ENCODE data around the gene TNFRSF14. TPM values are rescaled to one million over a fixed set of nuclear protein-coding genes. Genes with fewer than 3 reads are reported as not detected.

TNFRSF14 gene
- total and polyA plus RNA-seq, 4 donors: 14.8 to 38.1 (median 29.1) TPM

DNA sequence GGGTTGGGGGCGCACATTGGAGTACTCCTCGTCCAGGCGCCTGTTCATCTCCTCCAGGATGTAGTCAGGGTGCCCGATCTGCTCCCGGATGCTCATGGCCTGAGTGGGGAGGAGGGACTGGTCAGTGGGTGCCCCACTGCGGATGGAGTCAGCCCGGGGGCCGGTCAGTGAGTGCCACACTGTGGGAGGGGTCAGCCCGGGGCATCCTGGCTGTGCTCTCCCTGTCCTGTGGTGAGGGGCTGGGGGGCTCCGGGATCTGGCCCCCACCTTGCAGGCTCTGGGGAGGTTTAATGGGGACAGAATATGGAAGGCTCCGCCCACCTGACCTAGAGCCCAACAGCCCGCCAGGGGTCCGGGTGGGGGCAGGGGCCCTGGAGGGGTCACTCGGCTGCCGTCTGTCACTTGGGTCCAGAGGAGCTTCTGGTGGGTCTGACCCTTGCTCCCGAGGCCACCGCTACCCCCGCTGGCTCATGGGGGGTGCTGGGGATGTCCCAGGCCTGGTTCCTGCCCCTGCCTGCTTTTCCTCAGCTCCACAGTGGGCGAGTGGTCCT is 39.2 kb downstream of the TNFRSF14 start:
- TF ChIP-seq, protein P1, sequence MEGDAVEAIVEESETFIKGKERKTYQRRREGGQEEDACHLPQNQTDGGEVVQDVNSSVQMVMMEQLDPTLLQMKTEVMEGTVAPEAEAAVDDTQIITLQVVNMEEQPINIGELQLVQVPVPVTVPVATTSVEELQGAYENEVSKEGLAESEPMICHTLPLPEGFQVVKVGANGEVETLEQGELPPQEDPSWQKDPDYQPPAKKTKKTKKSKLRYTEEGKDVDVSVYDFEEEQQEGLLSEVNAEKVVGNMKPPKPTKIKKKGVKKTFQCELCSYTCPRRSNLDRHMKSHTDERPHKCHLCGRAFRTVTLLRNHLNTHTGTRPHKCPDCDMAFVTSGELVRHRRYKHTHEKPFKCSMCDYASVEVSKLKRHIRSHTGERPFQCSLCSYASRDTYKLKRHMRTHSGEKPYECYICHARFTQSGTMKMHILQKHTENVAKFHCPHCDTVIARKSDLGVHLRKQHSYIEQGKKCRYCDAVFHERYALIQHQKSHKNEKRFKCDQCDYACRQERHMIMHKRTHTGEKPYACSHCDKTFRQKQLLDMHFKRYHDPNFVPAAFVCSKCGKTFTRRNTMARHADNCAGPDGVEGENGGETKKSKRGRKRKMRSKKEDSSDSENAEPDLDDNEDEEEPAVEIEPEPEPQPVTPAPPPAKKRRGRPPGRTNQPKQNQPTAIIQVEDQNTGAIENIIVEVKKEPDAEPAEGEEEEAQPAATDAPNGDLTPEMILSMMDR (IDR thresholded peaks at IDR 0.05; ENCODE audit: low read depth, low read length, missing input control): no peak
- TF ChIP-seq, protein P2, sequence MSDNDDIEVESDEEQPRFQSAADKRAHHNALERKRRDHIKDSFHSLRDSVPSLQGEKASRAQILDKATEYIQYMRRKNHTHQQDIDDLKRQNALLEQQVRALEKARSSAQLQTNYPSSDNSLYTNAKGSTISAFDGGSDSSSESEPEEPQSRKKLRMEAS (IDR thresholded peaks at IDR 0.05): no peak
- TF ChIP-seq RAD21 (IDR thresholded peaks at IDR 0.05) (no peak), REST (IDR thresholded peaks at IDR 0.05) (no peak), RXRA (IDR thresholded peaks at IDR 0.05) (no peak), FOXA1 (IDR thresholded peaks at IDR 0.05) (no peak)
- no peaks in the 10 kb centered on the region for H3K9me3 ChIP-seq (ENCODE audit: control insufficient read depth in 4 of 4, low read length in 3 of 4)
- no peak overlapping the region for H3K4me3 ChIP-seq (ENCODE audit: low read depth in 1 of 3, low read length in 3 of 3)
- H3K4me1 ChIP-seq (ENCODE audit: control insufficient read depth in 4 of 4, insufficient read depth in 4 of 4, low read length in 3 of 4): no peaks in the 10 kb centered on the region
- WGBS: 68% methylated on average over 19 of the region's 19 CpGs
- no peak overlapping the region for H3K9ac ChIP-seq (ENCODE audit: low read depth in 1 of 2, low read length in 2 of 2)
- H3K27me3 ChIP-seq (ENCODE audit: control insufficient read depth in 4 of 4, insufficient read depth in 4 of 4, low read length in 3 of 4): no peaks in the 10 kb centered on the region
- H3K27ac ChIP-seq (ENCODE audit: low read depth in 1 of 2, low read length in 2 of 2): no peak overlapping the region
- DNase-seq (ENCODE audit: low spot score): no peak
- no peaks in the 10 kb centered on the region for H3K36me3 ChIP-seq (ENCODE audit: control insufficient read depth in 4 of 4, insufficient read depth in 3 of 4, low read depth in 1 of 4, low read length in 3 of 4)

- no peaks in the 10 kb centered on the region for H3K36me3 ChIP-seq (ENCODE audit: control insufficient read depth in 4 of 4, insufficient read depth in 3 of 4, low read depth in 1 of 4, low read length in 3 of 4)
- no peak for DNase-seq (ENCODE audit: low spot score)
- no peak overlapping the region for H3K4me3 ChIP-seq (ENCODE audit: low read depth in 1 of 3, low read length in 3 of 3)
- H3K27ac ChIP-seq (ENCODE audit: low read depth in 1 of 2, low read length in 2 of 2): no peak overlapping the region
- no peaks in the 10 kb centered on the region for H3K27me3 ChIP-seq (ENCODE audit: control insufficient read depth in 4 of 4, insufficient read depth in 4 of 4, low read length in 3 of 4)
- 88% methylated on average over 31 of the region's 31 CpGs for WGBS
- H3K9me3 ChIP-seq (ENCODE audit: control insufficient read depth in 4 of 4, low read length in 3 of 4): no peaks in the 10 kb centered on the region
- H3K9ac ChIP-seq (ENCODE audit: low read depth in 1 of 2, low read length in 2 of 2): no peak overlapping the region
- no peaks in the 10 kb centered on the region for H3K4me1 ChIP-seq (ENCODE audit: control insufficient read depth in 4 of 4, insufficient read depth in 4 of 4, low read length in 3 of 4)
- TF ChIP-seq YY1 (IDR thresholded peaks at IDR 0.05) (no peak), RXRA (IDR thresholded peaks at IDR 0.05) (no peak), FOXA1 (IDR thresholded peaks at IDR 0.05) (no peak), FOXA2 (IDR thresholded peaks at IDR 0.05) (no peak), JUND (IDR thresholded peaks at IDR 0.05) (no peak)
- TF ChIP-seq, protein P1 (IDR thresholded peaks at IDR 0.05; ENCODE audit: low read depth, low read length, missing input control): no peak
Observed at GRCh38 chr1:2595812-2596529, 39.8 kb downstream of the TNFRSF14 start.
